GM23248 (cell line): ENCODE data around the gene TSPEAR. TPM values are rescaled to one million over a fixed set of nuclear protein-coding genes. Genes with fewer than 3 reads are reported as not detected.
"Not testable (repeated sequence)": the region's sequence is repeated elsewhere in the genome, so short reads cannot be mapped to it uniquely, and the experiment has no call there.

Source experiments
- DNase-seq: peaks from one replicate; pipeline ENCODE4 v3.0.0-alpha.2; 2015
- H2AFZ ChIP-seq: fragments of 200-600 bp; sonication (generic); 2 replicates; pipeline ENCODE4 v1.6.1; 2016; ENCODE audit warnings: antibody characterized with exemption
- H3F3A ChIP-seq: fragments of 200-600 bp; sonication (generic); 2 replicates; pipeline ENCODE4 v1.6.1; 2016; ENCODE audit warnings: mild to moderate bottlenecking, antibody characterized with exemption, mixed run types; ENCODE audit not compliant: insufficient read depth
- H3K27ac ChIP-seq: fragments of 200-600 bp; sonication (generic); 2 replicates; pipeline ENCODE4 v1.5.1; 2016; ENCODE audit warnings: mild to moderate bottlenecking
- H3K27me3 ChIP-seq: fragments of 200-600 bp; sonication (generic); replicated peaks from 2 replicates; pipeline ENCODE4 v1.6.1; 2016; ENCODE audit warnings: mild to moderate bottlenecking; ENCODE audit not compliant: insufficient read depth
- H3K36me3 ChIP-seq: fragments of 200-600 bp; sonication (generic); 2 replicates; pipeline ENCODE4 v1.6.1; 2016; ENCODE audit warnings: low read depth, mild to moderate bottlenecking
- H3K4me1 ChIP-seq: fragments of 200-600 bp; sonication (generic); 2 replicates; pipeline ENCODE4 v1.6.1; 2016; ENCODE audit warnings: mild to moderate bottlenecking; ENCODE audit not compliant: insufficient read depth
- H3K4me2 ChIP-seq: fragments of 200-600 bp; sonication (generic); one replicate; pipeline ENCODE4 v1.6.1; 2016; ENCODE audit warnings: mild to moderate bottlenecking; ENCODE audit not compliant: unreplicated experiment
- H3K4me3 ChIP-seq: fragments of 200-600 bp; sonication (generic); 2 replicates; pipeline ENCODE4 v1.5.1; 2016; ENCODE audit warnings: mild to moderate bottlenecking
- H3K79me2 ChIP-seq: fragments of 200-600 bp; sonication (generic); 2 replicates; pipeline ENCODE4 v1.6.1; 2016; ENCODE audit warnings: mild to moderate bottlenecking; ENCODE audit not compliant: insufficient read depth
- H3K9ac ChIP-seq: fragments of 200-600 bp; sonication (generic); 2 replicates; pipeline ENCODE4 v1.6.1; 2016; ENCODE audit warnings: mild to moderate bottlenecking
- H3K9me2 ChIP-seq: fragments of 200-600 bp; sonication (generic); 2 replicates; pipeline ENCODE4 v1.6.1; 2016; ENCODE audit warnings: mixed run types, mild to moderate bottlenecking, moderate library complexity; ENCODE audit not compliant: insufficient read depth
- H3K9me3 ChIP-seq: fragments of 200-600 bp; sonication (generic); one replicate; pipeline ENCODE4 v1.6.1; 2017; ENCODE audit warnings: low read depth
- H4K20me1 ChIP-seq: fragments of 200-600 bp; sonication (generic); 2 replicates; pipeline ENCODE4 v1.6.0; 2016; ENCODE audit not compliant: insufficient read depth
- EZH2 ChIP-seq: fragments of 200-600 bp; sonication (generic); IDR thresholded peaks from 2 replicates; pipeline ENCODE4 v1.6.1; 2018; ENCODE audit warnings: antibody characterized with exemption, mild to moderate bottlenecking; ENCODE audit not compliant: insufficient read depth, poor library complexity, severe bottlenecking
- EZH2phosphoT487 ChIP-seq: fragments of 200-600 bp; sonication (generic); IDR thresholded peaks from 2 replicates; pipeline ENCODE4 v1.6.1; 2018; ENCODE audit warnings: antibody characterized with exemption, moderate library complexity, mild to moderate bottlenecking, low read depth; ENCODE audit not compliant: insufficient read depth
- WGBS, 2 experiments: methylation state at CpG; one replicate each; pipeline ENCODE4 v1.1.6; 2015 to 2017; ENCODE audit warnings: low lambda C conversion rate in 2 of 2, low coverage in 1 of 2; ENCODE audit errors: missing lambda C conversion rate in 2 of 2; 5-methylcytosine and 5-hydroxymethylcytosine counted together
- in situ Hi-C: fragments of 300-500 bp; cut with MboI; formaldehyde crosslinking; loops from 2 replicates; pipeline ENCODE4 v1.15.0; 2020
- polyA plus RNA-seq: library from polyadenylated mRNA; unstranded; fragments of >200 nt; fragmentation: Nextera tagmentation; extraction: Ambion mirVana; gene quantifications from 2 replicates; pipeline ENCODE4 v1.2.1, GENCODE V29; 2016
- total RNA-seq: library from RNA; depleted of rRNA; stranded (reverse); fragments of >200 nt; shearing (Covaris generic); gene quantifications from 2 replicates; pipeline ENCODE4 v1.2.3, GENCODE V29; 2014

The TSPEAR gene
- total and polyA plus RNA-seq, 2 experiments from 2014 or later, result not detected

DNA sequence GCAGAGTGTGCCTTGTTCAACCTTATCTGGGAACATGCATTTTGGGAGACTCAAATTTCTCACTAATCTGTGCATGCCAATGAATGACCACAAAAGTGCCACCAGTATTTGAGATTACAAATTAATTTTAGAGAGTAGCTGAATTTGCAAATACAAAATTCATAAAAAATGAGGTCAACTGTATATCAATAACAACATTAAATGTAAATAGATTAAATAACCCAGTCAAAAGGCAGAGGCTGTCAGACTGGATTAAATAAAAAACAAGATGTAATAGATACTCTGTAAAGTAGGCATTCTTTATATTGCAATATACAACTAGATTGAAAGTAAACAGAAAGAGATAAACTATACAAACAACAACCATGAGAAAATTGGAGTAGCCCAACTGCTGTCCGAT lies 147.3 kb downstream of the TSPEAR start:
- no peak for TF ChIP-seq EZH2phosphoT487
- no peak for TF ChIP-seq EZH2
- in situ Hi-C loops, result no loop called here
- Histone ChIP-seq H3K4me3 (no peak overlapping the region), H3K9me2 (no peaks in the 10 kb centered on the region), H4K20me1 (no peaks in the 10 kb centered on the region), H3F3A (no peaks in the 10 kb centered on the region), H2AFZ (no peak overlapping the region), H3K9ac (no peak overlapping the region), H3K4me2 (no peak overlapping the region), H3K27me3 (peaks cover 9% of the 10 kb centered on the region; the same call in 1 of the 2 replicates), H3K9me3 (no peaks in the 10 kb centered on the region), H3K27ac (no peak overlapping the region), H3K36me3 (no peaks in the 10 kb centered on the region), H3K4me1 (no peaks in the 10 kb centered on the region), H3K79me2 (no peaks in the 10 kb centered on the region)
- DNase-seq, result no peak
- WGBS, 2 experiments, result 47 to 54% methylated on average over 1 of the region's 1 CpG

DNA sequence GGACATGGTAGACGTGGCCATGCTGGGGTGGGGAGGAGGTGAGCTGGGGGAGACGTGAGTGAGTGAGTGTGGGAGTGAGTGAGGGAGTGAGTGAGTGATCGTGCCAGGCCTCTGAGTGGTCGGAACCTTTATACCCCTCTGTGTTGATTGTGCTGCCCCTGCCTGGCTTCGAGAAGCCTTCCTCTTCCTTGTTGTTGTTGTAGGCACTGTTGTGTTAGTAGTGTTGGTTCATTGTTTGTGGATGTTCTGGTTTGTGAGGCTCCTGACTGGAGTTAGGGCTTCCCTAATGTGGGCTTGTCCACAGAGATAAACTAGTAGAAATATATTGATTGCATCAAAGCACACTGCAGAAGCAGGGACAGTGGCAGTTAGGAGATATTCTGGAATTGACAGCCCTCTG lies 152.7 kb downstream of the TSPEAR start, which contains the start of gene KRTAP10-3:
Gene KRTAP10-3, minus strand, starts transcription at position 101 of the 400 bp plus-strand sequence. Its CDS starts 80 bp downstream, at position 21.
- no peaks in the 10 kb centered on the region for H3K4me1 ChIP-seq
- H3K36me3 ChIP-seq, result no peaks in the 10 kb centered on the region
- H3K79me2 ChIP-seq, result no peaks in the 10 kb centered on the region
- no peaks in the 10 kb centered on the region for H4K20me1 ChIP-seq
- H3K9me2 ChIP-seq, result no peaks in the 10 kb centered on the region
- H3K9ac ChIP-seq, result no peak within 1 kb of the TSS
- H3F3A ChIP-seq, result no peaks in the 10 kb centered on the region
- WGBS, 2 experiments, result 39 to 50% methylated on average over 5 of the region's 5 CpGs
- no peak within 1 kb of the TSS for H3K27ac ChIP-seq
- peaks cover 27% of the 10 kb centered on the region for H3K27me3 ChIP-seq
- H3K9me3 ChIP-seq, result no peaks in the 10 kb centered on the region
- H3K4me2 ChIP-seq, result no peak within 1 kb of the TSS
- TF ChIP-seq EZH2, result no peak
- TF ChIP-seq EZH2phosphoT487, result no peak
- H3K4me3 ChIP-seq, result no peak within 1 kb of the TSS
- in situ Hi-C loops, result no loop called here
- DNase-seq, result no peak
- H2AFZ ChIP-seq, result no peak within 1 kb of the TSS

DNA sequence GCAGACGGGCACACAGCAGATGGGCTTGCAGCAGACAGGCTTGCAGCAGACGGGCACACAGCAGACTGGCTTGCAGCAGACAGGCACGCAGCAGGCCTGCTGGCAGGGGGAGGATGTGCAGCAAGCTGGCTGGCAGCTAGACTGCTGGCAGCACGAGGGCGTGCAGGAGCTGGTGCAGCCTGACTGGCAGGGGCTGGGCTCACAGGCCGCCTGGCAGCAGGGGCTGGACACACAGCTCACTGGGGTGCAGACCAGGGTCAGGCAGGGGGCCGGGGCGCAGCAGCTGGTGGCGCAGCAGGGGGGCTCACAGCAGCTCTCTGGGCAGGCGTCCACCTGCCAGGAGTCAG lies 153.1 kb downstream of the TSPEAR start:
- H3K4me3 ChIP-seq, in situ Hi-C loops, H3K4me2 ChIP-seq, H3K36me3 ChIP-seq, H3K4me1 ChIP-seq, H3K9ac ChIP-seq, H4K20me1 ChIP-seq, H3K9me3 ChIP-seq, H2AFZ ChIP-seq, DNase-seq, H3K27ac ChIP-seq, H3K9me2 ChIP-seq, H3K79me2 ChIP-seq, H3F3A ChIP-seq: not testable (repeated sequence)
- peaks cover 31% of the 10 kb centered on the region for H3K27me3 ChIP-seq
- 36 to 48% methylated on average over 4 to 10 of the region's 10 CpGs for WGBS, 2 experiments

DNA sequence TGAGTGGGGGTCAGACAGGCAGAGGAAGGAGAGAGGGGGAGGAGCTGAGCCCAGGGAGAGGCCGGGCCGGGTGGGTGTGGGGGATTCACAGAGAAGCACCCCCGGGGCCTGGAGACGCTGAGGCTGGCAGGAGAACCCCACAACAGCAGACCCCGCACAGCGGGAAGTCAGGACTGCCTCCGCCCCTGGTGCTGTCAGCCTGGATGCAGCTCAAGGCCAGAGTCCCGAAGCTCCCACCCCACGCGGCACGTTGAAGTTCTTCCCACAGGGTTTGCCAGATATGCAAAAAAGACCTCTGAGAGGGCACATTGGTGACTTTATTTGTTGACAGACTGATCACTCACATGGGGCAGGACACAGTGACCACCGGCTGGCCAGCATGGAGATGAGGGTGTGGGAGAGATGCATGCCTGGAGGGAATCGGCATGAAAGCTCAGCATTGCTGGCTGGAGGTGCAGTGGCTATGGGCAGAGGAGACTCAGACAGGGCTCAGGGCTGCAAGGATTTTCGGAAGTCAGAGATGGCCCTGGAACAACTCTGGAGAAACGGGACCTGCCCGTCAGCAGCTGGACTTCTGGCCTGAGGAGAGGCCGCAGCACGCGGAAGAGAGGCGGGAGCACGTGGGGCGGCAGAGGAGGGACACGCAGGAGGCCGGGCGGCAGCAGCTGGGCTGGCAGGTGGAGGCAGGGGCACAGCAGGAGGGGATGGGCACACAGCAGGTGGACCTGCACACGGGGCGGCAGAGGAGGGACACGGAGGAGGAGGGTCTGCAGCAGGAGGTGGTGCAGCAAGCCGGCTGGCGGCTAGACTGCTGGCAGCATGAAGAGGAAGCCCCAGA lies 153.7 kb downstream of the TSPEAR start:
- WGBS, 2 experiments, result 31 to 35% methylated on average over 23 to 30 of the region's 30 CpGs
- H3K4me1 ChIP-seq, result no peaks in the 10 kb centered on the region
- H3K27me3 ChIP-seq, result peaks cover 35% of the 10 kb centered on the region
- H3K4me2 ChIP-seq, result no peak overlapping the region
- no peaks in the 10 kb centered on the region for H3K79me2 ChIP-seq
- no peaks in the 10 kb centered on the region for H3K9me3 ChIP-seq
- in situ Hi-C loops, result no loop called here
- no peak overlapping the region for H3K27ac ChIP-seq
- H3K36me3 ChIP-seq, result no peaks in the 10 kb centered on the region
- no peaks in the 10 kb centered on the region for H3K9me2 ChIP-seq
- no peaks in the 10 kb centered on the region for H4K20me1 ChIP-seq
- no peak overlapping the region for H3K9ac ChIP-seq
- no peak for DNase-seq
- TF ChIP-seq EZH2 (no peak), EZH2phosphoT487 (no peak)
- no peaks in the 10 kb centered on the region for H3F3A ChIP-seq
- no peak overlapping the region for H2AFZ ChIP-seq
- no peak overlapping the region for H3K4me3 ChIP-seq
